Measurements from ENCODE around the gene STK11IP.

STK11IP gene

GRCh38 chr2:219605607-219605954 is 7.9 kb downstream of the STK11IP start:
- no peak for TF ChIP-seq HOXC10 (CRISPR knock-in tag; IDR thresholded peaks at IDR 0.05)
- no peak for TF ChIP-seq ZNF138 (tag by site-specific recombination; IDR thresholded peaks at IDR 0.05; ENCODE audit: borderline replicate concordance)
- no peak for TF ChIP-seq ZNF184 (tag by site-specific recombination; IDR thresholded peaks at IDR 0.05)
- no peak for TF ChIP-seq SETDB1 (IDR thresholded peaks at IDR 0.05; ENCODE audit: insufficient read length, low read length)
- TF ChIP-seq SCRT2 (tag by site-specific recombination; IDR thresholded peaks at IDR 0.05): no peak
- TF ChIP-seq, protein P1, sequence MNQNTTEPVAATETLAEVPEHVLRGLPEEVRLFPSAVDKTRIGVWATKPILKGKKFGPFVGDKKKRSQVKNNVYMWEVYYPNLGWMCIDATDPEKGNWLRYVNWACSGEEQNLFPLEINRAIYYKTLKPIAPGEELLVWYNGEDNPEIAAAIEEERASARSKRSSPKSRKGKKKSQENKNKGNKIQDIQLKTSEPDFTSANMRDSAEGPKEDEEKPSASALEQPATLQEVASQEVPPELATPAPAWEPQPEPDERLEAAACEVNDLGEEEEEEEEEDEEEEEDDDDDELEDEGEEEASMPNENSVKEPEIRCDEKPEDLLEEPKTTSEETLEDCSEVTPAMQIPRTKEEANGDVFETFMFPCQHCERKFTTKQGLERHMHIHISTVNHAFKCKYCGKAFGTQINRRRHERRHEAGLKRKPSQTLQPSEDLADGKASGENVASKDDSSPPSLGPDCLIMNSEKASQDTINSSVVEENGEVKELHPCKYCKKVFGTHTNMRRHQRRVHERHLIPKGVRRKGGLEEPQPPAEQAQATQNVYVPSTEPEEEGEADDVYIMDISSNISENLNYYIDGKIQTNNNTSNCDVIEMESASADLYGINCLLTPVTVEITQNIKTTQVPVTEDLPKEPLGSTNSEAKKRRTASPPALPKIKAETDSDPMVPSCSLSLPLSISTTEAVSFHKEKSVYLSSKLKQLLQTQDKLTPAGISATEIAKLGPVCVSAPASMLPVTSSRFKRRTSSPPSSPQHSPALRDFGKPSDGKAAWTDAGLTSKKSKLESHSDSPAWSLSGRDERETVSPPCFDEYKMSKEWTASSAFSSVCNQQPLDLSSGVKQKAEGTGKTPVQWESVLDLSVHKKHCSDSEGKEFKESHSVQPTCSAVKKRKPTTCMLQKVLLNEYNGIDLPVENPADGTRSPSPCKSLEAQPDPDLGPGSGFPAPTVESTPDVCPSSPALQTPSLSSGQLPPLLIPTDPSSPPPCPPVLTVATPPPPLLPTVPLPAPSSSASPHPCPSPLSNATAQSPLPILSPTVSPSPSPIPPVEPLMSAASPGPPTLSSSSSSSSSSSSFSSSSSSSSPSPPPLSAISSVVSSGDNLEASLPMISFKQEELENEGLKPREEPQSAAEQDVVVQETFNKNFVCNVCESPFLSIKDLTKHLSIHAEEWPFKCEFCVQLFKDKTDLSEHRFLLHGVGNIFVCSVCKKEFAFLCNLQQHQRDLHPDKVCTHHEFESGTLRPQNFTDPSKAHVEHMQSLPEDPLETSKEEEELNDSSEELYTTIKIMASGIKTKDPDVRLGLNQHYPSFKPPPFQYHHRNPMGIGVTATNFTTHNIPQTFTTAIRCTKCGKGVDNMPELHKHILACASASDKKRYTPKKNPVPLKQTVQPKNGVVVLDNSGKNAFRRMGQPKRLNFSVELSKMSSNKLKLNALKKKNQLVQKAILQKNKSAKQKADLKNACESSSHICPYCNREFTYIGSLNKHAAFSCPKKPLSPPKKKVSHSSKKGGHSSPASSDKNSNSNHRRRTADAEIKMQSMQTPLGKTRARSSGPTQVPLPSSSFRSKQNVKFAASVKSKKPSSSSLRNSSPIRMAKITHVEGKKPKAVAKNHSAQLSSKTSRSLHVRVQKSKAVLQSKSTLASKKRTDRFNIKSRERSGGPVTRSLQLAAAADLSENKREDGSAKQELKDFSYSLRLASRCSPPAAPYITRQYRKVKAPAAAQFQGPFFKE (tag by site-specific recombination; IDR thresholded peaks at IDR 0.05; ENCODE audit: borderline replicate concordance): no peak
- TF ChIP-seq ZNF558 (tag by site-specific recombination; IDR thresholded peaks at IDR 0.05): no peak
- TF ChIP-seq REPIN1 (tag by site-specific recombination; IDR thresholded peaks at IDR 0.05; ENCODE audit: low read depth): no peak
- no peak for TF ChIP-seq ZNF664 (tag by site-specific recombination; IDR thresholded peaks at IDR 0.05)
- no peak for TF ChIP-seq ZNF280D (tag by site-specific recombination; IDR thresholded peaks at IDR 0.05)
- TF ChIP-seq WT1 (tag by site-specific recombination; IDR thresholded peaks at IDR 0.05): no peak
- TF ChIP-seq ZBTB8A (tag by site-specific recombination; IDR thresholded peaks at IDR 0.05): no peak
- no peak for TF ChIP-seq YY2 (tag by site-specific recombination; IDR thresholded peaks at IDR 0.05)
- TF ChIP-seq ZNF639 (tag by site-specific recombination; IDR thresholded peaks at IDR 0.05): no peak
- TF ChIP-seq ZBTB20 (tag by site-specific recombination; IDR thresholded peaks at IDR 0.05): no peak
- TF ChIP-seq MZF1 (tag by site-specific recombination; IDR thresholded peaks at IDR 0.05; ENCODE audit: borderline replicate concordance): no peak
- TF ChIP-seq GLIS2 (tag by site-specific recombination; IDR thresholded peaks at IDR 0.05): no peak
- no peak for TF ChIP-seq ZNF280C (tag by site-specific recombination; IDR thresholded peaks at IDR 0.05)
- TF ChIP-seq, protein P2, sequence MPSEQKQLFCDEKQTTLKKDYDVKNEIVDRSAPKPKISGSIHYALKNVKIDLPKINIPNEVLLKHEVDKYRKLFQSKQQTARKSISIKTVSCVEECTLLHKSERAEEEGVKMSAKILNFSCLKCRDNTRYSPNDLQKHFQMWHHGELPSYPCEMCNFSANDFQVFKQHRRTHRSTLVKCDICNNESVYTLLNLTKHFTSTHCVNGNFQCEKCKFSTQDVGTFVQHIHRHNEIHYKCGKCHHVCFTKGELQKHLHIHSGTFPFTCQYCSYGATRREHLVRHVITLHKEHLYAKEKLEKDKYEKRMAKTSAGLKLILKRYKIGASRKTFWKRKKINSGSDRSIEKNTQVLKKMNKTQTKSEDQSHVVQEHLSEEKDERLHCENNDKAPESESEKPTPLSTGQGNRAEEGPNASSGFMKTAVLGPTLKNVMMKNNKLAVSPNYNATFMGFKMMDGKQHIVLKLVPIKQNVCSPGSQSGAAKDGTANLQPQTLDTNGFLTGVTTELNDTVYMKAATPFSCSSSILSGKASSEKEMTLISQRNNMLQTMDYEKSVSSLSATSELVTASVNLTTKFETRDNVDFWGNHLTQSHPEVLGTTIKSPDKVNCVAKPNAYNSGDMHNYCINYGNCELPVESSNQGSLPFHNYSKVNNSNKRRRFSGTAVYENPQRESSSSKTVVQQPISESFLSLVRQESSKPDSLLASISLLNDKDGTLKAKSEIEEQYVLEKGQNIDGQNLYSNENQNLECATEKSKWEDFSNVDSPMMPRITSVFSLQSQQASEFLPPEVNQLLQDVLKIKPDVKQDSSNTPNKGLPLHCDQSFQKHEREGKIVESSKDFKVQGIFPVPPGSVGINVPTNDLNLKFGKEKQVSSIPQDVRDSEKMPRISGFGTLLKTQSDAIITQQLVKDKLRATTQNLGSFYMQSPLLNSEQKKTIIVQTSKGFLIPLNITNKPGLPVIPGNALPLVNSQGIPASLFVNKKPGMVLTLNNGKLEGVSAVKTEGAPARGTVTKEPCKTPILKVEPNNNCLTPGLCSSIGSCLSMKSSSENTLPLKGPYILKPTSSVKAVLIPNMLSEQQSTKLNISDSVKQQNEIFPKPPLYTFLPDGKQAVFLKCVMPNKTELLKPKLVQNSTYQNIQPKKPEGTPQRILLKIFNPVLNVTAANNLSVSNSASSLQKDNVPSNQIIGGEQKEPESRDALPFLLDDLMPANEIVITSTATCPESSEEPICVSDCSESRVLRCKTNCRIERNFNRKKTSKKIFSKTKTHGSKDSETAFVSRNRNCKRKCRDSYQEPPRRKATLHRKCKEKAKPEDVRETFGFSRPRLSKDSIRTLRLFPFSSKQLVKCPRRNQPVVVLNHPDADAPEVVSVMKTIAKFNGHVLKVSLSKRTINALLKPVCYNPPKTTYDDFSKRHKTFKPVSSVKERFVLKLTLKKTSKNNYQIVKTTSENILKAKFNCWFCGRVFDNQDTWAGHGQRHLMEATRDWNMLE (tag by site-specific recombination; conservative IDR thresholded peaks at IDR 0.05; ENCODE audit: low read depth): no peak
- Histone ChIP-seq H3K36me3 (ENCODE audit: control insufficient read depth in 2 of 2, insufficient read depth in 1 of 2, low read length in 2 of 2) (peaks cover 4 to 67% of the 10 kb centered on the region in 2 experiments; a peak in 2 of 3 replicates), H3K4me1 (ENCODE audit: control insufficient read depth, insufficient read depth, low read length) (no peaks in the 10 kb centered on the region), H3K9me3 (ENCODE audit: control insufficient read depth, insufficient read depth, low read depth, low read length) (no peaks in the 10 kb centered on the region), H3K4me3 (ENCODE audit: low read depth, low read length) (no peak overlapping the region), H3K27ac (ENCODE audit: extremely low read depth, low read depth, low read length) (no peak overlapping the region)
- ChIA-PET POLR2A (no interaction called here), CTCF (interaction anchor here (0.6 kb wide), 1 partner anchor 1968 kb away, joined by 4 read pairs; no protein-coding TSS in a partner anchor)

All from HEK293 (cell line).